HepG2 (cell line): ENCODE results near the gene PLXNC1.

Experiments
- CEBPB ChIP-seq: IDR thresholded peaks from 2 replicates; pipeline ENCODE4 v1.6.1; 2011; ENCODE audit warnings: low read depth, low read length, improper control_type of control experiment, borderline replicate concordance
- CHD2 ChIP-seq: IDR thresholded peaks from 2 replicates; pipeline ENCODE4 v1.6.1; 2011; ENCODE audit warnings: low read depth, low read length, improper control_type of control experiment
- CTCF ChIP-seq: sonication (generic); formaldehyde crosslinking; IDR thresholded peaks from 2 replicates; pipeline ENCODE4 v1.5.0; 2020; ENCODE audit warnings: mild to moderate bottlenecking, missing genetic modification reagents, moderate library complexity
- FOSL1 ChIP-seq: sonication (generic); formaldehyde crosslinking; IDR thresholded peaks from 2 replicates; pipeline ENCODE4 v1.9.0; 2021; ENCODE audit warnings: missing genetic modification reagents, borderline replicate concordance
- KDM5A ChIP-seq: fragments of 200-600 bp; sonication (generic); IDR thresholded peaks from 2 replicates; pipeline ENCODE4 v1.7.0; 2018; ENCODE audit warnings: antibody characterized with exemption, mild to moderate bottlenecking, low read length, borderline replicate concordance
- POLR2A ChIP-seq, 2 experiments: IDR thresholded peaks; 2 replicates each; pipeline ENCODE4 v1.6.1; 2011; ENCODE audit warnings: low read depth in 2 of 2, low read length in 2 of 2, mild to moderate bottlenecking in 1 of 2, moderate library complexity in 1 of 2; ENCODE audit not compliant: insufficient read depth in 1 of 2
- REST ChIP-seq, 2 experiments: IDR thresholded peaks; 2 replicates each; pipeline ENCODE4 v1.6.1; 2011 to 2012; ENCODE audit warnings: low read length in 2 of 2, borderline replicate concordance in 1 of 2, low read depth in 1 of 2, mild to moderate bottlenecking in 1 of 2, moderate library complexity in 1 of 2
- YY1 ChIP-seq: IDR thresholded peaks from 2 replicates; pipeline ENCODE4 v1.6.1; 2011; ENCODE audit warnings: low read length, low read depth, moderate library complexity, mild to moderate bottlenecking; ENCODE audit not compliant: insufficient read depth, insufficient replicate concordance
- ZNF274 ChIP-seq: sonication (generic); formaldehyde crosslinking; IDR thresholded peaks from 2 replicates; pipeline ENCODE4 v1.5.1; 2020; ENCODE audit warnings: mild to moderate bottlenecking, missing genetic modification reagents
- ZNF282 ChIP-seq: fragments of 450-650 bp; IDR thresholded peaks from 2 replicates; pipeline ENCODE4 v1.6.1; 2018; ENCODE audit not compliant: partially characterized antibody
- ZNF414 ChIP-seq: sonication (generic); formaldehyde crosslinking; IDR thresholded peaks from 2 replicates; pipeline ENCODE4 v1.5.0; 2020; ENCODE audit warnings: missing genetic modification reagents
- ZNF670 ChIP-seq: sonication (generic); formaldehyde crosslinking; IDR thresholded peaks from 2 replicates; pipeline ENCODE4 v1.8.0; 2022; ENCODE audit warnings: mild to moderate bottlenecking, missing genetic modification reagents, borderline replicate concordance
- ZNF761 ChIP-seq: sonication (generic); formaldehyde crosslinking; conservative IDR thresholded peaks from 2 replicates; pipeline ENCODE4 v1.4.0; 2020; ENCODE audit warnings: mild to moderate bottlenecking, missing genetic modification reagents
- ZZZ3 ChIP-seq: sonication (generic); formaldehyde crosslinking; IDR thresholded peaks from 2 replicates; pipeline ENCODE4 v1.4.0; 2020; ENCODE audit warnings: missing genetic modification reagents, mild to moderate bottlenecking, borderline replicate concordance

- no peak for TF ChIP-seq ZNF670 (CRISPR knock-in tag)
- TF ChIP-seq CTCF (CRISPR knock-in tag) = no peak
- TF ChIP-seq REST (IDR thresholded peaks at IDR 0.05; ENCODE audit: borderline replicate concordance in 1 of 2, low read depth in 1 of 2, low read length in 2 of 2) = no peak
- TF ChIP-seq YY1 = no peak
- no peak for TF ChIP-seq ZZZ3
- no peak for TF ChIP-seq ZNF274 (CRISPR knock-in tag)
- no peak for TF ChIP-seq ZNF761
- no peak for TF ChIP-seq CHD2
- no peak for TF ChIP-seq KDM5A
- TF ChIP-seq CEBPB = no peak
- no peak for TF ChIP-seq POLR2A (IDR thresholded peaks at IDR 0.05; ENCODE audit: insufficient read depth in 1 of 2, low read depth in 2 of 2, low read length in 2 of 2)
- TF ChIP-seq FOSL1 (CRISPR knock-in tag) = no peak
- no peak for TF ChIP-seq ZNF282
- TF ChIP-seq ZNF414 (CRISPR knock-in tag) = no peak
These were observed 129.1 kb downstream of the PLXNC1 start for GRCh38 chr12:94277426-94278000.
